Uterus (tissue), 4 donors: Measurements from ENCODE around the gene FLACC1. TPM values are rescaled to one million over a fixed set of nuclear protein-coding genes. Genes with fewer than 3 reads are reported as not detected.

Experiments used
- DNase-seq, 2 donors: peaks; one replicate each; pipeline ENCODE4 v3.0.0-alpha.2; 2019 to 2020
- H3K27ac ChIP-seq, 2 donors: fragments of 200-600 bp; sonication (generic); 1 replicate in 1 of 2; 2 replicates in 1 of 2; pipeline ENCODE4 v1.5.1; 2016 to 2018
- H3K27me3 ChIP-seq, 2 donors: fragments of 200-600 bp; sonication (generic); one replicate each; pipeline ENCODE4 v1.5.1; 2018 to 2019; ENCODE audit warnings: control low read depth in 1 of 2
- H3K36me3 ChIP-seq, 2 donors: fragments of 200-600 bp; sonication (generic); one replicate each; pipeline ENCODE4 v1.5.1; 2019; ENCODE audit warnings: control low read depth in 1 of 2
- H3K4me1 ChIP-seq, 2 donors: fragments of 200-600 bp; sonication (generic); one replicate each; pipeline ENCODE4 v1.5.1; 2018 to 2019; ENCODE audit warnings: control low read depth in 1 of 2
- H3K4me3 ChIP-seq, 2 donors: fragments of 200-600 bp; sonication (generic); 1 replicate in 1 of 2; 2 replicates in 1 of 2; pipeline ENCODE4 v1.5.1; 2018 to 2019; ENCODE audit warnings: mild to moderate bottlenecking in 1 of 2
- H3K9me3 ChIP-seq, 2 donors: fragments of 200-600 bp; sonication (generic); one replicate each; pipeline ENCODE4 v1.5.1; 2019; ENCODE audit warnings: control low read depth in 1 of 2
- POLR2A ChIP-seq, 2 donors: fragments of 450-650 bp; IDR thresholded peaks; one replicate each; pipeline ENCODE4 v1.6.1; 2016; ENCODE audit warnings: antibody characterized with exemption in 2 of 2, mild to moderate bottlenecking in 1 of 2, moderate library complexity in 1 of 2
- intact Hi-C: fragments of 100-400 bp; cut with DNase I; formaldehyde crosslinking; loops from one replicate; pipeline ENCODE4 v1.15.1; 2023; ENCODE audit warnings: low total_unique reads
- total RNA-seq, 4 donors: library from RNA; depleted of rRNA in 3 of 4; stranded (reverse); fragments of >200 nt in 3 of 4; gene quantifications; one replicate each; pipeline versions ENCODE4 v1.1.0 to v1.2.4, GENCODE V29; 2014 to 2023
- TF ChIP-seq, protein P1 (sequence below), 4 experiments: fragments of 200-600 bp in 2 of 4; fragments of 450-650 bp in 2 of 4; sonication (generic) in 2 of 4; IDR thresholded peaks; one replicate each; pipeline ENCODE4 v1.5.1; 2016 to 2019; ENCODE audit warnings: antibody characterized with exemption in 4 of 4, mild to moderate bottlenecking in 2 of 4, moderate library complexity in 1 of 4
- donor health status: DM: yes; HTN: yes; CAD: no.

FLACC1 gene
- total RNA-seq, 4 donors from 2014 or later, result 0.26 to 2.0 (median 1.5) TPM; not detected in 1

GRCh38 chr2:201255408-201256033 lies 101.6 kb downstream of the FLACC1 start:
- Histone ChIP-seq H3K36me3 (no peaks in the 10 kb centered on the region), H3K4me1 (no peaks in the 10 kb centered on the region), H3K4me3 (no peak overlapping the region), H3K27ac (no peak overlapping the region), H3K27me3 (no peaks in the 10 kb centered on the region), H3K9me3 (no peaks in the 10 kb centered on the region)
- intact Hi-C loops, result no loop called here
- no peak for DNase-seq
- TF ChIP-seq, protein P1, sequence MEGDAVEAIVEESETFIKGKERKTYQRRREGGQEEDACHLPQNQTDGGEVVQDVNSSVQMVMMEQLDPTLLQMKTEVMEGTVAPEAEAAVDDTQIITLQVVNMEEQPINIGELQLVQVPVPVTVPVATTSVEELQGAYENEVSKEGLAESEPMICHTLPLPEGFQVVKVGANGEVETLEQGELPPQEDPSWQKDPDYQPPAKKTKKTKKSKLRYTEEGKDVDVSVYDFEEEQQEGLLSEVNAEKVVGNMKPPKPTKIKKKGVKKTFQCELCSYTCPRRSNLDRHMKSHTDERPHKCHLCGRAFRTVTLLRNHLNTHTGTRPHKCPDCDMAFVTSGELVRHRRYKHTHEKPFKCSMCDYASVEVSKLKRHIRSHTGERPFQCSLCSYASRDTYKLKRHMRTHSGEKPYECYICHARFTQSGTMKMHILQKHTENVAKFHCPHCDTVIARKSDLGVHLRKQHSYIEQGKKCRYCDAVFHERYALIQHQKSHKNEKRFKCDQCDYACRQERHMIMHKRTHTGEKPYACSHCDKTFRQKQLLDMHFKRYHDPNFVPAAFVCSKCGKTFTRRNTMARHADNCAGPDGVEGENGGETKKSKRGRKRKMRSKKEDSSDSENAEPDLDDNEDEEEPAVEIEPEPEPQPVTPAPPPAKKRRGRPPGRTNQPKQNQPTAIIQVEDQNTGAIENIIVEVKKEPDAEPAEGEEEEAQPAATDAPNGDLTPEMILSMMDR (IDR thresholded peaks at IDR 0.05), result no peak
- TF ChIP-seq POLR2A (IDR thresholded peaks at IDR 0.05), result no peak

DNA sequence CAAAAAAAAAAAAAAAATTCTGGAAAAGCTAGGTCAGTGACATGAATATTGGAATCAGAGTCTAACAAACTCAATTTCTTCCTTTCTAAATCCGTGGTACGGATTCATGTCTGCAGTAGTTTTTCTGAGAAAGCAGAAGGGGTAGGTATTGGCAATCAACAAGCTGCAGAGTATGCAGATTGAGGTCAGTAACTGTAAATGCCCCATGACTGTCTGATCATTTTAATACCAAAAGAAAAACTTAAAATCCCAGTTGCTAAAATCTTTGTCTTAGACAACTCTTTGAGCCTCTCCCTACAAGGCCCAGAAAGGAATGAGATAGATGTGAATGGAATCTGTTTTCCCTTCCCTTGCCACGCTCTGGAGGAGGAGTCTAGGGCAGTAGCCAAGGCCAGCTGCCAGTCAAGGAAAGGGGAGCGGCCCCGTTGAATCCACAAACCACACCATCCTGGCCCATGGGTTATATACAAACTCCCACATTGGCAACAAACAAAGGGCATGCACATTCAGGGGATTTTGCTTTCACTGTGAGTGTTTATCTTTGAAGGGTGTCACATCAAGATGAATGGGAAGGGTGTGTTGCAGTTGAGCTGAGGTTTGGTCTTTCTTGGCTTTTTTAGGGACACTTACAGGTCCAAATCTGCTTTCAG lies 102.9 kb downstream of the FLACC1 start:
- no peaks in the 10 kb centered on the region for H3K4me1 ChIP-seq
- no peaks in the 10 kb centered on the region for H3K27me3 ChIP-seq
- no peak overlapping the region for H3K4me3 ChIP-seq
- DNase-seq, result no peak
- H3K36me3 ChIP-seq, result no peaks in the 10 kb centered on the region
- H3K27ac ChIP-seq, result no peak overlapping the region
- TF ChIP-seq POLR2A (IDR thresholded peaks at IDR 0.05), result no peak
- TF ChIP-seq, protein P1 (IDR thresholded peaks at IDR 0.05), result no peak
- H3K9me3 ChIP-seq, result no peaks in the 10 kb centered on the region
- intact Hi-C loops, result no loop called here

- intact Hi-C loops, result no loop called here
- H3K36me3 ChIP-seq, result no peaks in the 10 kb centered on the region
- DNase-seq, result no peak
- no peaks in the 10 kb centered on the region for H3K9me3 ChIP-seq
- no peak overlapping the region for H3K4me3 ChIP-seq
- no peak for TF ChIP-seq POLR2A (IDR thresholded peaks at IDR 0.05)
- TF ChIP-seq, protein P1 (IDR thresholded peaks at IDR 0.05), result no peak
- H3K27ac ChIP-seq, result no peak overlapping the region
- no peaks in the 10 kb centered on the region for H3K27me3 ChIP-seq
- H3K4me1 ChIP-seq, result no peaks in the 10 kb centered on the region
Measured at GRCh38 chr2:201250741-201251140, 106.4 kb downstream of the FLACC1 start.

DNA sequence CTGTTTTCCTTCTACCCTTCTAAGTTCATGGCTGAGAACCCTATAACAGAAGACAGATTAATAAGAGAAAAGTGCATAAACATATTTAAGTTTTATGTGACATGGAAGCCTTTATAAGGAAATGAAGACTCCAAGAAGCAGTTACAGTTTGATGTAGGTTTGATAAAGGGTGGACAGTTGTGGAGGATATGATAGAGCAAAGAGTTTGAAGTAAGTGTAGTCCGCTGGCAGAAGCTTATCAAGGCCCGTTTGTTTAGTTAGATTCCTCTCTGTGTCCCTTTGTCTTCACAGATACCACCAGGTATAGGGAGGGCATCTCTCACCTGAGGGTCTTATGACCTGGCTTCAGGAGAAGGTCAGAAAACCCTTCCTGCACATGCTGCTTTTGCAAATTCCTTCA lies 107.3 kb downstream of the FLACC1 start:
- DNase-seq, result no peak
- intact Hi-C loops, result no loop called here
- Histone ChIP-seq H3K4me1 (no peaks in the 10 kb centered on the region), H3K36me3 (no peaks in the 10 kb centered on the region), H3K27me3 (no peaks in the 10 kb centered on the region), H3K4me3 (no peak overlapping the region), H3K27ac (no peak overlapping the region), H3K9me3 (no peaks in the 10 kb centered on the region)
- TF ChIP-seq, protein P1 (IDR thresholded peaks at IDR 0.05), result no peak
- TF ChIP-seq POLR2A (IDR thresholded peaks at IDR 0.05), result no peak

DNA sequence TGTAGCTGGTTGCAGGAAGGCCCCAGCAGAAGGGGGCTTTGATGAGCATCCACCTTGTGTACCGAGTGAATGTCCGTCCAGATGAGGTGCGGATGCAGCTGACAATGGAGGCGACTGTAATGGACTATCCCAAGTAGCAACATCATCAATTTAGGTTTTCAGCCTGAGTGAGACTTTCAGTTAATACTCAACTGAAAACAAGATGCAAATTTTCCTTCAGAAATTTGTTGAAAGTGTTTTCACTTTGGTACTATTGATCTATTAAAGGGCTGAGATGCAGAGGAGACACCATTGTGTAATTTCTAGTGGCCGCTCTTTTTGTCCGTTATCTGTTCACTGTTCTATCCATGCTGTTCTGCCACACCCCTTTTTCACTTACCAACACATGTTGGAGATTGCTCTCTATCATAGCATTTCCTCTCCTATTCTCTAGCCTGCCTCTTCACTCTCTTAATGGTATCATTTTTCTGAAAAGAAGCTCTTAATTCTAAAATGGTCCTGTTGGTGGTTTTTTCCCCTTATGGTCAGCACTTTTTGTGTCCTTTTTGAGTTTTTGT lies 108.8 kb downstream of the FLACC1 start:
- Histone ChIP-seq H3K36me3 (no peaks in the 10 kb centered on the region), H3K27me3 (no peaks in the 10 kb centered on the region), H3K4me3 (no peak overlapping the region), H3K4me1 (no peaks in the 10 kb centered on the region), H3K27ac (no peak overlapping the region), H3K9me3 (no peaks in the 10 kb centered on the region)
- intact Hi-C loops, result no loop called here
- DNase-seq, result no peak
- TF ChIP-seq POLR2A (IDR thresholded peaks at IDR 0.05), result no peak
- TF ChIP-seq, protein P1 (IDR thresholded peaks at IDR 0.05), result no peak
